ENCODE data around the gene ATG12. TPM values are rescaled to one million over a fixed set of nuclear protein-coding genes. Genes with fewer than 3 reads are reported as not detected.

Gene ATG12
- total and polyA plus RNA-seq, 2 of the 13 experiments (the other 11 are each of a cell fraction or from before 2014, with no cell fraction given): 46.4 to 58.1 TPM

DNA sequence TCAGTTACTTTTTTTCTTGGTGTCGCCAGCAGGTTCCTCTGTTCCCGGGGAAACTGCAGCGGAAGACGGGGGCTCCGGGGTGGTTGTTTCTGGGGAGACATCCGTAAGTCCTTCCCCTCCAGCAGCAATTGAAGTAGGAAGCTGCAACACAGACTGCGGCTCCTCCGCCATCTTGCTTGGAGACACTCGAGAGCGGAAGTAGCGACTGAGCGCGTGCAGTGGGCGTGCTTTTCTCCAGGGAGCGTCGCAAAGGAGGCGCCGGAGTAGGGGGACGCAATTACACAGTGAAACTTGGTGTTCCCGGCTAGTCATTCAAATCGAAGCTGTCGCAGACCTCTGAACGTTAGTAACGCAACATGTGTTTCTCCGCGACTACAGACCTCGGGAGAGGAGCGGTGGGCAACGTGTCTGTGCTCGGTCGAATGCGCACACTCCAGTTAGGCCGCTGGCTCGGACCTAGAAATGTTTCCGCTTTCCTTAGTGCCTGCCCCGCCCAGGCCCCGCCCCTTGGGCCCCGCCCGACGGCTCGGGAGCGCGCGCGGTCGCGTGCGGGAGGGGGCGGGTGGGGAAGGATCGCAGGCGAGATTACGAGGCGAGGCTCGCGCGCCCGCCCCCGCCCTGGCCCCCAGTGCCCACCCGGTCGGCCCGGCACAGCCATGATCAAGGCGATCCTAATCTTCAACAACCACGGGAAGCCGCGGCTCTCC lies at the start of gene ATG12, which contains the start of gene AP3S1 (continued):
- TF ChIP-seq, protein P1, sequence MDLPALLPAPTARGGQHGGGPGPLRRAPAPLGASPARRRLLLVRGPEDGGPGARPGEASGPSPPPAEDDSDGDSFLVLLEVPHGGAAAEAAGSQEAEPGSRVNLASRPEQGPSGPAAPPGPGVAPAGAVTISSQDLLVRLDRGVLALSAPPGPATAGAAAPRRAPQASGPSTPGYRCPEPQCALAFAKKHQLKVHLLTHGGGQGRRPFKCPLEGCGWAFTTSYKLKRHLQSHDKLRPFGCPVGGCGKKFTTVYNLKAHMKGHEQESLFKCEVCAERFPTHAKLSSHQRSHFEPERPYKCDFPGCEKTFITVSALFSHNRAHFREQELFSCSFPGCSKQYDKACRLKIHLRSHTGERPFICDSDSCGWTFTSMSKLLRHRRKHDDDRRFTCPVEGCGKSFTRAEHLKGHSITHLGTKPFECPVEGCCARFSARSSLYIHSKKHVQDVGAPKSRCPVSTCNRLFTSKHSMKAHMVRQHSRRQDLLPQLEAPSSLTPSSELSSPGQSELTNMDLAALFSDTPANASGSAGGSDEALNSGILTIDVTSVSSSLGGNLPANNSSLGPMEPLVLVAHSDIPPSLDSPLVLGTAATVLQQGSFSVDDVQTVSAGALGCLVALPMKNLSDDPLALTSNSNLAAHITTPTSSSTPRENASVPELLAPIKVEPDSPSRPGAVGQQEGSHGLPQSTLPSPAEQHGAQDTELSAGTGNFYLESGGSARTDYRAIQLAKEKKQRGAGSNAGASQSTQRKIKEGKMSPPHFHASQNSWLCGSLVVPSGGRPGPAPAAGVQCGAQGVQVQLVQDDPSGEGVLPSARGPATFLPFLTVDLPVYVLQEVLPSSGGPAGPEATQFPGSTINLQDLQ (CRISPR knock-in tag; IDR thresholded peaks at IDR 0.05): peak; percentile 68; the same call in 1 of the 2 replicates
- TF ChIP-seq FOXA1 (IDR thresholded peaks at IDR 0.05) (no peak), FOXA1 (CRISPR knock-in tag; IDR thresholded peaks at IDR 0.05) (peak; percentile 28; the same call in 1 of the 2 replicates), ZNF451 (CRISPR knock-in tag; IDR thresholded peaks at IDR 0.05) (0 out of 2 replicates have a peak, but pooled peaks have one; percentile 20), NR1H2 (CRISPR knock-in tag; IDR thresholded peaks at IDR 0.05; ENCODE audit: borderline replicate concordance, low read depth) (0 out of 2 replicates have a peak, but pooled peaks have one; percentile 19), FOXP1 (IDR thresholded peaks at IDR 0.05) (no peak), FOXP1 (CRISPR knock-in tag; IDR thresholded peaks at IDR 0.05) (no peak), ETV5 (CRISPR knock-in tag; IDR thresholded peaks at IDR 0.05; ENCODE audit: borderline replicate concordance) (peak; percentile 90), ZNF709 (CRISPR knock-in tag; IDR thresholded peaks at IDR 0.05) (peak; percentile 90; the same call in 1 of the 2 replicates), MATR3 (CRISPR knock-in tag; IDR thresholded peaks at IDR 0.05) (no peak), MXD4 (CRISPR knock-in tag; IDR thresholded peaks at IDR 0.05) (peak; percentile 92), IKZF1 (IDR thresholded peaks at IDR 0.05) (no peak), ZNF101 (CRISPR knock-in tag; IDR thresholded peaks at IDR 0.05; ENCODE audit: borderline replicate concordance, low read depth) (no peak), MYNN (CRISPR knock-in tag; IDR thresholded peaks at IDR 0.05; ENCODE audit: low read depth) (peak; percentile 87), RFXAP (CRISPR knock-in tag; IDR thresholded peaks at IDR 0.05; ENCODE audit: borderline replicate concordance) (peak; percentile 66; the same call in 1 of the 2 replicates), ZNF12 (CRISPR knock-in tag; IDR thresholded peaks at IDR 0.05) (no peak; the same call in 1 of the 2 replicates)
- TF ChIP-seq, protein P2, sequence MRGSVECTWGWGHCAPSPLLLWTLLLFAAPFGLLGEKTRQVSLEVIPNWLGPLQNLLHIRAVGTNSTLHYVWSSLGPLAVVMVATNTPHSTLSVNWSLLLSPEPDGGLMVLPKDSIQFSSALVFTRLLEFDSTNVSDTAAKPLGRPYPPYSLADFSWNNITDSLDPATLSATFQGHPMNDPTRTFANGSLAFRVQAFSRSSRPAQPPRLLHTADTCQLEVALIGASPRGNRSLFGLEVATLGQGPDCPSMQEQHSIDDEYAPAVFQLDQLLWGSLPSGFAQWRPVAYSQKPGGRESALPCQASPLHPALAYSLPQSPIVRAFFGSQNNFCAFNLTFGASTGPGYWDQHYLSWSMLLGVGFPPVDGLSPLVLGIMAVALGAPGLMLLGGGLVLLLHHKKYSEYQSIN (CRISPR knock-in tag; IDR thresholded peaks at IDR 0.05; ENCODE audit: borderline replicate concordance): peak; percentile 85; the same call in 1 of the 2 replicates
- TF ChIP-seq, protein P3, sequence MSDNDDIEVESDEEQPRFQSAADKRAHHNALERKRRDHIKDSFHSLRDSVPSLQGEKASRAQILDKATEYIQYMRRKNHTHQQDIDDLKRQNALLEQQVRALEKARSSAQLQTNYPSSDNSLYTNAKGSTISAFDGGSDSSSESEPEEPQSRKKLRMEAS (IDR thresholded peaks at IDR 0.05): peak; percentile 93
- TF ChIP-seq, protein P4, sequence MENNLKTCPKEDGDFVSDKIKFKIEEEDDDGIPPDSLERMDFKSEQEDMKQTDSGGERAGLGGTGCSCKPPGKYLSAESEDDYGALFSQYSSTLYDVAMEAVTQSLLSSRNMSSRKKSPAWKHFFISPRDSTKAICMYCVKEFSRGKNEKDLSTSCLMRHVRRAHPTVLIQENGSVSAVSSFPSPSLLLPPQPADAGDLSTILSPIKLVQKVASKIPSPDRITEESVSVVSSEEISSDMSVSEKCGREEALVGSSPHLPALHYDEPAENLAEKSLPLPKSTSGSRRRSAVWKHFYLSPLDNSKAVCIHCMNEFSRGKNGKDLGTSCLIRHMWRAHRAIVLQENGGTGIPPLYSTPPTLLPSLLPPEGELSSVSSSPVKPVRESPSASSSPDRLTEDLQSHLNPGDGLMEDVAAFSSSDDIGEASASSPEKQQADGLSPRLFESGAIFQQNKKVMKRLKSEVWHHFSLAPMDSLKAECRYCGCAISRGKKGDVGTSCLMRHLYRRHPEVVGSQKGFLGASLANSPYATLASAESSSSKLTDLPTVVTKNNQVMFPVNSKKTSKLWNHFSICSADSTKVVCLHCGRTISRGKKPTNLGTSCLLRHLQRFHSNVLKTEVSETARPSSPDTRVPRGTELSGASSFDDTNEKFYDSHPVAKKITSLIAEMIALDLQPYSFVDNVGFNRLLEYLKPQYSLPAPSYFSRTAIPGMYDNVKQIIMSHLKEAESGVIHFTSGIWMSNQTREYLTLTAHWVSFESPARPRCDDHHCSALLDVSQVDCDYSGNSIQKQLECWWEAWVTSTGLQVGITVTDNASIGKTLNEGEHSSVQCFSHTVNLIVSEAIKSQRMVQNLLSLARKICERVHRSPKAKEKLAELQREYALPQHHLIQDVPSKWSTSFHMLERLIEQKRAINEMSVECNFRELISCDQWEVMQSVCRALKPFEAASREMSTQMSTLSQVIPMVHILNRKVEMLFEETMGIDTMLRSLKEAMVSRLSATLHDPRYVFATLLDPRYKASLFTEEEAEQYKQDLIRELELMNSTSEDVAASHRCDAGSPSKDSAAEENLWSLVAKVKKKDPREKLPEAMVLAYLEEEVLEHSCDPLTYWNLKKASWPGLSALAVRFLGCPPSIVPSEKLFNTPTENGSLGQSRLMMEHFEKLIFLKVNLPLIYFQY (CRISPR knock-in tag; IDR thresholded peaks at IDR 0.05; ENCODE audit: borderline replicate concordance): 0 out of 2 replicates have a peak, but pooled peaks have one; percentile 38
- TF ChIP-seq, protein P5, sequence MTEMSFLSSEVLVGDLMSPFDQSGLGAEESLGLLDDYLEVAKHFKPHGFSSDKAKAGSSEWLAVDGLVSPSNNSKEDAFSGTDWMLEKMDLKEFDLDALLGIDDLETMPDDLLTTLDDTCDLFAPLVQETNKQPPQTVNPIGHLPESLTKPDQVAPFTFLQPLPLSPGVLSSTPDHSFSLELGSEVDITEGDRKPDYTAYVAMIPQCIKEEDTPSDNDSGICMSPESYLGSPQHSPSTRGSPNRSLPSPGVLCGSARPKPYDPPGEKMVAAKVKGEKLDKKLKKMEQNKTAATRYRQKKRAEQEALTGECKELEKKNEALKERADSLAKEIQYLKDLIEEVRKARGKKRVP (CRISPR knock-in tag; IDR thresholded peaks at IDR 0.05): peak in 1 of 2 experiments; percentile 81; a peak in 2 of 4 replicates

Data from HepG2 (cell line).